GM12878 (cell line): Measurements from ENCODE around the gene ABR.

Experiments
- CHD4 ChIP-seq: fragments of 200-600 bp; sonication (generic); IDR thresholded peaks from 2 replicates; pipeline ENCODE4 v1.6.1; 2016; ENCODE audit warnings: mild to moderate bottlenecking
- CTCF ChIP-seq, 3 experiments: IDR thresholded peaks in 2 of 3; conservative IDR thresholded peaks in 1 of 3; 2 replicates each; pipeline ENCODE4 v1.5.1; 2011; ENCODE audit warnings: low read depth in 3 of 3, low read length in 3 of 3, mild to moderate bottlenecking in 3 of 3, control low read depth in 2 of 3, moderate library complexity in 2 of 3, inconsistent platforms in 1 of 3, mixed read lengths in 1 of 3; ENCODE audit not compliant: control insufficient read depth in 2 of 3, insufficient read depth in 1 of 3; ENCODE audit errors: extremely low read depth in 1 of 3
- IKZF2 ChIP-seq, 2 experiments: fragments of 450-650 bp; IDR thresholded peaks; 2 replicates each; pipeline ENCODE4 v1.6.1; 2017; ENCODE audit warnings: mild to moderate bottlenecking in 2 of 2, moderate library complexity in 2 of 2
- IRF3 ChIP-seq: fragments of 450-650 bp; IDR thresholded peaks from 2 replicates; pipeline ENCODE4 v1.6.1; 2014; ENCODE audit warnings: mild to moderate bottlenecking
- MXI1 ChIP-seq: fragments of 150-350 bp; IDR thresholded peaks from 2 replicates; pipeline ENCODE4 v1.6.1; 2011; ENCODE audit warnings: low read depth, mild to moderate bottlenecking, inconsistent platforms, low read length, improper control_type of control experiment
- ZBTB33 ChIP-seq: fragments of 450-650 bp; IDR thresholded peaks from 2 replicates; pipeline ENCODE4 v1.6.1; 2017; ENCODE audit warnings: mild to moderate bottlenecking
- ZZZ3 ChIP-seq: IDR thresholded peaks from 2 replicates; pipeline ENCODE4 v1.6.1; 2011; ENCODE audit warnings: low read depth; ENCODE audit not compliant: control insufficient read depth, insufficient read length

- no peak for TF ChIP-seq IKZF2 (IDR thresholded peaks at IDR 0.05)
- TF ChIP-seq ZZZ3: no peak
- TF ChIP-seq IRF3: no peak
- no peak for TF ChIP-seq MXI1
- no peak for TF ChIP-seq CTCF (IDR thresholded peaks at IDR 0.05 in 2 of 3, conservative IDR thresholded peaks at IDR 0.05 in 1 of 3; ENCODE audit: control insufficient read depth in 2 of 3, extremely low read depth in 1 of 3, insufficient read depth in 1 of 3, low read depth in 3 of 3, low read length in 3 of 3)
- TF ChIP-seq ZBTB33: no peak
- no peak for TF ChIP-seq CHD4
Observed at GRCh38 chr17:1007310-1008007, 172.3 kb downstream of the ABR start.
